Type B pancreatic cell (in vitro differentiated cells): Measurements from ENCODE around the gene MISP. TPM values are rescaled to one million over a fixed set of nuclear protein-coding genes. Genes with fewer than 3 reads are reported as not detected.
A peak's percentile ranks its signal among the peaks of the same experiment; 100 is the strongest.

Experiments used
- DNase-seq: peaks from one replicate; pipeline ENCODE4 v3.0.0; 2021; ENCODE audit warnings: mixed read lengths; ENCODE audit not compliant: unreplicated experiment; ENCODE audit errors: extremely low spot score
- H3K27ac Mint-ChIP-seq: 2 replicates; pipeline ENCODE4 v1.8.0; 2021; ENCODE audit warnings: mild to moderate bottlenecking, mixed read lengths
- H3K27me3 Mint-ChIP-seq: 2 replicates; pipeline ENCODE4 v1.8.0; 2021; ENCODE audit warnings: mixed read lengths
- H3K36me3 Mint-ChIP-seq: 2 replicates; pipeline ENCODE4 v1.8.0; 2021; ENCODE audit warnings: mixed read lengths
- H3K4me1 Mint-ChIP-seq: one replicate; pipeline ENCODE4 v1.8.0; 2021; ENCODE audit warnings: mixed read lengths; ENCODE audit not compliant: unreplicated experiment
- H3K4me3 Mint-ChIP-seq: 2 replicates; pipeline ENCODE4 v1.8.0; 2021; ENCODE audit warnings: mild to moderate bottlenecking, mixed read lengths
- H3K9me3 Mint-ChIP-seq: 2 replicates; pipeline ENCODE4 v1.8.0; 2021; ENCODE audit warnings: mixed read lengths
- CTCF ChIP-seq: fragments of 200-600 bp; sonication (generic); conservative IDR thresholded peaks from 2 replicates; pipeline ENCODE4 v1.5.0; 2021; ENCODE audit warnings: antibody characterized with exemption, mild to moderate bottlenecking
- total RNA-seq: library from RNA; stranded (reverse); gene quantifications from 2 replicates; pipeline ENCODE4 v1.2.1, GENCODE V29; 2021; ENCODE audit warnings: low replicate concordance

Gene MISP
- total RNA-seq, 1 donor from 2014 or later = 9.4 TPM

GRCh38 chr19:787536-787935, 36.6 kb downstream of the MISP start:
- Mint-ChIP-seq H3K36me3 (no peaks in the 10 kb centered on the region), H3K4me1 (peaks cover 24% of the 10 kb centered on the region), H3K9me3 (no peaks in the 10 kb centered on the region), H3K27me3 (no peaks in the 10 kb centered on the region), H3K4me3 (no peak overlapping the region), H3K27ac (no peak overlapping the region)
- no peak for DNase-seq
- TF ChIP-seq CTCF = no peak

- Mint-ChIP-seq H3K9me3 (no peaks in the 10 kb centered on the region), H3K27me3 (no peaks in the 10 kb centered on the region), H3K4me3 (peak overlapping the region; percentile 61), H3K36me3 (no peaks in the 10 kb centered on the region), H3K27ac (peak overlapping the region; percentile 70), H3K4me1 (peaks cover 18% of the 10 kb centered on the region)
- peak; percentile 70 for DNase-seq
- TF ChIP-seq CTCF = no peak
Measured at GRCh38 chr19:788686-788982, 37.7 kb downstream of the MISP start.

- peaks cover 18% of the 10 kb centered on the region for H3K4me1 Mint-ChIP-seq
- peak; percentile 10 for TF ChIP-seq CTCF
- H3K36me3 Mint-ChIP-seq = no peaks in the 10 kb centered on the region
- H3K9me3 Mint-ChIP-seq = no peaks in the 10 kb centered on the region
- H3K4me3 Mint-ChIP-seq = peak overlapping the region; percentile 61
- no peaks in the 10 kb centered on the region for H3K27me3 Mint-ChIP-seq
- peak; percentile 74 for DNase-seq
- H3K27ac Mint-ChIP-seq = peak overlapping the region; percentile 70
Measured at GRCh38 chr19:788983-789700, 38.2 kb downstream of the MISP start.

GRCh38 chr19:789701-790060, 38.8 kb downstream of the MISP start:
- Mint-ChIP-seq H3K27me3 (no peaks in the 10 kb centered on the region), H3K27ac (peak overlapping the region; percentile 70)

GRCh38 chr19:791007-791566, 40.2 kb downstream of the MISP start:
- H3K36me3 Mint-ChIP-seq = no peaks in the 10 kb centered on the region
- no peak for DNase-seq
- H3K4me3 Mint-ChIP-seq = no peak overlapping the region
- H3K9me3 Mint-ChIP-seq = no peaks in the 10 kb centered on the region
- H3K27ac Mint-ChIP-seq = peak overlapping the region; percentile 43
- TF ChIP-seq CTCF = no peak
- H3K4me1 Mint-ChIP-seq = peaks cover 18% of the 10 kb centered on the region
- no peaks in the 10 kb centered on the region for H3K27me3 Mint-ChIP-seq

More at GRCh38 chr19:789701-790060, 38.8 kb downstream of the MISP start:
- Mint-ChIP-seq H3K4me3 (peak overlapping the region; percentile 61), H3K36me3 (no peaks in the 10 kb centered on the region), H3K4me1 (peaks cover 18% of the 10 kb centered on the region), H3K9me3 (no peaks in the 10 kb centered on the region)
- no peak for DNase-seq
- TF ChIP-seq CTCF = no peak
